ENCODE results near the gene VTI1B.
"Not testable (repeated sequence)": the region's sequence is repeated elsewhere in the genome, so short reads cannot be mapped to it uniquely, and the experiment has no call there.

The VTI1B gene

GRCh38 chr14:67674480-67675218 lies at the start of gene VTI1B:
TSS of gene VTI1B (minus strand) at chr14:67674632. CDS start at chr14:67674489, 143 bp downstream.
- peaks cover 28% of the 10 kb centered on the region for H3K4me1 ChIP-seq
- peak within 1 kb of the TSS; percentile 99 for H3K9ac ChIP-seq
- peaks cover 28% of the 10 kb centered on the region for H3K36me3 ChIP-seq
- H3K4me2 ChIP-seq = peak within 1 kb of the TSS; percentile 98
- TF ChIP-seq Cebpa-rat (IDR thresholded peaks at IDR 0.05) = no peak
- H3K4me3 ChIP-seq = peak within 1 kb of the TSS; percentile 98
- H3K27me3 ChIP-seq = no peaks in the 10 kb centered on the region
- no peaks in the 10 kb centered on the region for H3K9me3 ChIP-seq
- peaks cover 48% of the 10 kb centered on the region for H4K20me1 ChIP-seq
- H3K27ac ChIP-seq = peak within 1 kb of the TSS; percentile 99

GRCh38 chr14:67722293-67722692 lies 47.9 kb upstream of the VTI1B start:
- TF ChIP-seq Cebpa-rat (IDR thresholded peaks at IDR 0.05) = no peak
- no peaks in the 10 kb centered on the region for H4K20me1 ChIP-seq
- no peaks in the 10 kb centered on the region for H3K27me3 ChIP-seq
- no peak overlapping the region for H3K4me3 ChIP-seq
- peak overlapping the region; percentile 59 for H3K4me2 ChIP-seq
- H3K4me1 ChIP-seq = peaks cover 11% of the 10 kb centered on the region
- H3K27ac ChIP-seq = no peak overlapping the region
- H3K9me3 ChIP-seq = peaks cover 8% of the 10 kb centered on the region; the same call in 1 of the 2 replicates
- H3K9ac ChIP-seq = no peak overlapping the region
- H3K36me3 ChIP-seq = no peaks in the 10 kb centered on the region

GRCh38 chr14:67721875-67722274 lies 47.4 kb upstream of the VTI1B start:
- Histone ChIP-seq H3K9me3 (peaks cover 8% of the 10 kb centered on the region; the same call in 1 of the 2 replicates), H3K9ac (no peak overlapping the region), H4K20me1 (no peaks in the 10 kb centered on the region), H3K4me1 (peaks cover 11% of the 10 kb centered on the region), H3K4me3 (no peak overlapping the region), H3K36me3 (no peaks in the 10 kb centered on the region), H3K27me3 (no peaks in the 10 kb centered on the region), H3K4me2 (peak overlapping the region; percentile 59), H3K27ac (no peak overlapping the region)
- TF ChIP-seq Cebpa-rat (IDR thresholded peaks at IDR 0.05) = no peak

GRCh38 chr14:67719866-67720265 lies 45.4 kb upstream of the VTI1B start:
- Histone ChIP-seq H3K4me2 (no peak overlapping the region), H3K4me3 (no peak overlapping the region), H3K36me3 (no peaks in the 10 kb centered on the region), H3K4me1 (peaks cover 11% of the 10 kb centered on the region), H3K27ac (no peak overlapping the region), H4K20me1 (no peaks in the 10 kb centered on the region), H3K9me3 (peaks cover 8% of the 10 kb centered on the region; the same call in 1 of the 2 replicates), H3K9ac (no peak overlapping the region), H3K27me3 (no peaks in the 10 kb centered on the region)
- TF ChIP-seq Cebpa-rat (IDR thresholded peaks at IDR 0.05) = no peak

GRCh38 chr14:67719385-67719784 lies 45.0 kb upstream of the VTI1B start:
- not testable (repeated sequence) for H3K4me2 ChIP-seq, H3K27me3 ChIP-seq, H3K27ac ChIP-seq, H3K4me3 ChIP-seq, H3K9ac ChIP-seq, H3K9me3 ChIP-seq, H4K20me1 ChIP-seq, H3K36me3 ChIP-seq
- H3K4me1 ChIP-seq = peaks cover 11% of the 10 kb centered on the region

- no peaks in the 10 kb centered on the region for H3K36me3 ChIP-seq
- peaks cover 11% of the 10 kb centered on the region for H3K4me1 ChIP-seq
- no peak overlapping the region for H3K4me2 ChIP-seq
- H3K9ac ChIP-seq = no peak overlapping the region
- H3K9me3 ChIP-seq = peaks cover under 1% of the 10 kb centered on the region; the same call in 1 of the 2 replicates
- H4K20me1 ChIP-seq = no peaks in the 10 kb centered on the region
- H3K4me3 ChIP-seq = no peak overlapping the region
- H3K27me3 ChIP-seq = no peaks in the 10 kb centered on the region
- H3K27ac ChIP-seq = no peak overlapping the region
- TF ChIP-seq Cebpa-rat (IDR thresholded peaks at IDR 0.05) = no peak
Observed at GRCh38 chr14:67718265-67718664, 43.8 kb upstream of the VTI1B start.

GRCh38 chr14:67717048-67717447 lies 42.6 kb upstream of the VTI1B start:
- Histone ChIP-seq H3K27me3 (no peaks in the 10 kb centered on the region), H3K4me1 (peaks cover 1% of the 10 kb centered on the region; the same call in 1 of the 2 replicates), H3K9ac (no peak overlapping the region), H3K36me3 (no peaks in the 10 kb centered on the region), H3K27ac (no peak overlapping the region), H4K20me1 (no peaks in the 10 kb centered on the region), H3K4me2 (no peak overlapping the region), H3K9me3 (peaks cover 6% of the 10 kb centered on the region), H3K4me3 (no peak overlapping the region)
- TF ChIP-seq Cebpa-rat (IDR thresholded peaks at IDR 0.05) = no peak

- H3K27ac ChIP-seq = no peak overlapping the region
- H3K36me3 ChIP-seq = no peaks in the 10 kb centered on the region
- peaks cover 50% of the 10 kb centered on the region for H3K9me3 ChIP-seq
- H3K9ac ChIP-seq = no peak overlapping the region
- no peaks in the 10 kb centered on the region for H3K27me3 ChIP-seq
- no peak for TF ChIP-seq Cebpa-rat (IDR thresholded peaks at IDR 0.05)
- H3K4me1 ChIP-seq = no peaks in the 10 kb centered on the region
- no peak overlapping the region for H3K4me3 ChIP-seq
- H4K20me1 ChIP-seq = no peaks in the 10 kb centered on the region
- H3K4me2 ChIP-seq = no peak overlapping the region
Observed at GRCh38 chr14:67710209-67710608, 35.8 kb upstream of the VTI1B start.

- peaks cover 50% of the 10 kb centered on the region for H3K9me3 ChIP-seq
- not testable (repeated sequence) for H3K4me3 ChIP-seq, H3K4me2 ChIP-seq, H4K20me1 ChIP-seq, H3K27me3 ChIP-seq, H3K27ac ChIP-seq, H3K4me1 ChIP-seq, H3K9ac ChIP-seq, H3K36me3 ChIP-seq
Observed at GRCh38 chr14:67709796-67710195, 35.4 kb upstream of the VTI1B start.

GRCh38 chr14:67709346-67709745 lies 34.9 kb upstream of the VTI1B start:
- not testable (repeated sequence) for H3K4me2 ChIP-seq, H3K4me3 ChIP-seq, H3K36me3 ChIP-seq, H3K27ac ChIP-seq, H3K4me1 ChIP-seq, H4K20me1 ChIP-seq, H3K27me3 ChIP-seq, H3K9ac ChIP-seq
- peaks cover 50% of the 10 kb centered on the region for H3K9me3 ChIP-seq

GRCh38 chr14:67705211-67705610 lies 30.8 kb upstream of the VTI1B start:
- Histone ChIP-seq H3K4me2 (no peak overlapping the region), H3K27ac (no peak overlapping the region)

More at GRCh38 chr14:67705211-67705610, 30.8 kb upstream of the VTI1B start:
- no peak overlapping the region for H3K4me3 ChIP-seq
- no peaks in the 10 kb centered on the region for H3K4me1 ChIP-seq
- H3K9me3 ChIP-seq = peaks cover 29% of the 10 kb centered on the region
- no peaks in the 10 kb centered on the region for H4K20me1 ChIP-seq
- H3K9ac ChIP-seq = no peak overlapping the region
- no peaks in the 10 kb centered on the region for H3K27me3 ChIP-seq
- no peak for TF ChIP-seq Cebpa-rat (IDR thresholded peaks at IDR 0.05)
- H3K36me3 ChIP-seq = no peaks in the 10 kb centered on the region
